Measurements from ENCODE around the gene NOP9.

DNA sequence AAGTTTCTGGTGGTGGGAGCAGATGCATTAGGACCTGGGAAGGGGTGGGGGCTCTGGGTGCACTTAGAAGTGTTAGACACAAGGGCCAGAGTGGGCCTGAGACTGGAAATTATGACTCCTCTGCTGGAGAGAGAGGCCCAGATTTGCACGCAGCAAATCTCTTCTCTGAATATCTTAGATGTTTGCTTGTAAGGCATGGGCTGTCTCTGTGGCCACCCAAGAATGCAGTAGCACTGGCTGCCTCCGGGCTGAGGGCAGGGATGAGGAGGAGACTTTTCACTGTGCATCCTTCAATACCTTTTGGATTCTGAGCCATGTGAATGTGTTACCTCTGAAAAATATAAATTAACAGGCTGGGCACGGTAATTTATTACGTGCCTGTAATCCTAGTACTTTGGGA, 14.3 kb upstream of the NOP9 start:
- TF ChIP-seq, protein P1, sequence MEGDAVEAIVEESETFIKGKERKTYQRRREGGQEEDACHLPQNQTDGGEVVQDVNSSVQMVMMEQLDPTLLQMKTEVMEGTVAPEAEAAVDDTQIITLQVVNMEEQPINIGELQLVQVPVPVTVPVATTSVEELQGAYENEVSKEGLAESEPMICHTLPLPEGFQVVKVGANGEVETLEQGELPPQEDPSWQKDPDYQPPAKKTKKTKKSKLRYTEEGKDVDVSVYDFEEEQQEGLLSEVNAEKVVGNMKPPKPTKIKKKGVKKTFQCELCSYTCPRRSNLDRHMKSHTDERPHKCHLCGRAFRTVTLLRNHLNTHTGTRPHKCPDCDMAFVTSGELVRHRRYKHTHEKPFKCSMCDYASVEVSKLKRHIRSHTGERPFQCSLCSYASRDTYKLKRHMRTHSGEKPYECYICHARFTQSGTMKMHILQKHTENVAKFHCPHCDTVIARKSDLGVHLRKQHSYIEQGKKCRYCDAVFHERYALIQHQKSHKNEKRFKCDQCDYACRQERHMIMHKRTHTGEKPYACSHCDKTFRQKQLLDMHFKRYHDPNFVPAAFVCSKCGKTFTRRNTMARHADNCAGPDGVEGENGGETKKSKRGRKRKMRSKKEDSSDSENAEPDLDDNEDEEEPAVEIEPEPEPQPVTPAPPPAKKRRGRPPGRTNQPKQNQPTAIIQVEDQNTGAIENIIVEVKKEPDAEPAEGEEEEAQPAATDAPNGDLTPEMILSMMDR (IDR thresholded peaks at IDR 0.05): no peak
- no peak for TF ChIP-seq EP300 (IDR thresholded peaks at IDR 0.05)
- no peak for TF ChIP-seq POLR2A (IDR thresholded peaks at IDR 0.05)

Measured in sigmoid colon (tissue), 4 donors.